ENCODE results near the gene HILPDA. TPM values are rescaled to one million over a fixed set of nuclear protein-coding genes. Genes with fewer than 3 reads are reported as not detected.
"Not testable (repeated sequence)": the region's sequence is repeated elsewhere in the genome, so short reads cannot be mapped to it uniquely, and the experiment has no call there.

HILPDA gene
- total RNA-seq, 5 donors from 2014 or later (not counting 1 experiment from before 2014, with no cell fraction given) = 2.0 to 4.8 (median 3.3) TPM

GRCh38 chr7:128466871-128467270, 11.2 kb downstream of the HILPDA start:
- H3K27ac Mint-ChIP-seq; H3K27ac ChIP-seq (ENCODE audit: low read length); H3K9me3 Mint-ChIP-seq; H3K4me3 ChIP-seq (ENCODE audit: control insufficient read depth in 1 of 2, extremely low read depth in 1 of 2, low read length in 1 of 2); CTCF ChIA-PET; H3K27me3 Mint-ChIP-seq; DNase-seq; ATAC-seq (replicated peaks in 1 of 4); H3K4me1 Mint-ChIP-seq; H3K4me1 ChIP-seq (ENCODE audit: control insufficient read depth in 1 of 2, extremely low read depth in 1 of 2, insufficient read depth in 2 of 2, low read length in 2 of 2); H3K36me3 ChIP-seq (ENCODE audit: control insufficient read depth in 2 of 2, extremely low read depth in 1 of 2, insufficient read depth in 1 of 2, low read length in 1 of 2); H3K27me3 ChIP-seq (replicated peaks in 1 of 2; ENCODE audit: control insufficient read depth in 2 of 2, extremely low read depth in 1 of 2, insufficient read depth in 2 of 2, low read length in 1 of 2); H3K4me3 Mint-ChIP-seq; H3K36me3 Mint-ChIP-seq; H3K9me3 ChIP-seq; POLR2A ChIA-PET: not testable (repeated sequence)

GRCh38 chr7:128476402-128477335, 21.0 kb downstream of the HILPDA start, which contains the start of gene METTL2B:
Gene METTL2B (plus strand): TSS chr7:128476748. CDS start chr7:128476766, 18 bp downstream.
- H3K36me3 Mint-ChIP-seq; H3K27me3 Mint-ChIP-seq; H3K27me3 ChIP-seq (replicated peaks in 1 of 2; ENCODE audit: control insufficient read depth in 2 of 2, extremely low read depth in 1 of 2, insufficient read depth in 2 of 2, low read length in 1 of 2); POLR2A ChIA-PET; H3K9me3 ChIP-seq; H3K9me3 Mint-ChIP-seq: not testable (repeated sequence)
- peak within 1 kb of the TSS; percentile 81 for H3K27ac ChIP-seq (ENCODE audit: low read length)
- H3K4me3 ChIP-seq (ENCODE audit: control insufficient read depth in 1 of 2, extremely low read depth in 1 of 2, low read length in 1 of 2) = peak within 1 kb of the TSS; percentile 72 to 78
- peak; percentile 95 to 96 (median 95) for ATAC-seq (replicated peaks in 1 of 4)
- peaks cover 0 to 10% of the 10 kb centered on the region in 2 donors for H3K36me3 ChIP-seq (ENCODE audit: control insufficient read depth in 2 of 2, extremely low read depth in 1 of 2, insufficient read depth in 1 of 2, low read length in 1 of 2)
- H3K4me3 Mint-ChIP-seq = peak within 1 kb of the TSS; percentile 96 to 99 (median 97)
- H3K4me1 Mint-ChIP-seq = peaks cover 23 to 30% (median 29%) of the 10 kb centered on the region in 3 donors
- WGBS (ENCODE audit: insufficient coverage) = under 1% methylated on average over 58 of the region's 62 CpGs
- peak within 1 kb of the TSS; percentile 94 to 96 for H3K27ac Mint-ChIP-seq
- CTCF ChIA-PET = interaction anchor here (0.5 to 0.6 kb wide), 2 partner anchors 278 to 1151 kb away, joined by 3 to 6 read pairs; no protein-coding TSS in a partner anchor
- H3K4me1 ChIP-seq (ENCODE audit: control insufficient read depth in 1 of 2, extremely low read depth in 1 of 2, insufficient read depth in 2 of 2, low read length in 2 of 2) = peaks cover 8 to 11% of the 10 kb centered on the region in 2 experiments
- peak; percentile 67 to 93 (median 85) for DNase-seq

DNA sequence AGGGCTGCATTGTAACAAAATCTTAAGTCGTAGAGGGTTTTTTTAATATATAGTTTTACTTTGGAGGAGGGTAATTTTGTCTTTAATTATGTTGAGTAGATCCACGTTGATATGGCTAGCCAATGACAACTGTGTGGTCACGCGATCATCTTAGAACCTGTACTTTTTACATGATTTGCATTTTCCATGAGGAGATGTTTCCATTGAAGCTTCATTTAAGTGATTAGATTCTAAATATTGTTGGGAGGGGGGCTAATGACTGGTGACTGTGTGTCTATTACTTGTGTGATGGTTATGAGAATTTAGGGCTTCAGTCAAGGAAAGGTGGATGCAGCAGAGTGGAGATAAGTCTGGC, 21.6 kb downstream of the HILPDA start:
- H3K27ac Mint-ChIP-seq = peak overlapping the region; percentile 94 to 96
- peak overlapping the region; percentile 96 to 99 (median 97) for H3K4me3 Mint-ChIP-seq
- Histone ChIP-seq H3K27ac (ENCODE audit: low read length) (peak overlapping the region; percentile 81), H3K4me3 (ENCODE audit: control insufficient read depth in 1 of 2, extremely low read depth in 1 of 2, low read length in 1 of 2) (peak overlapping the region; percentile 72 to 78), H3K4me1 (ENCODE audit: control insufficient read depth in 1 of 2, extremely low read depth in 1 of 2, insufficient read depth in 2 of 2, low read length in 2 of 2) (peaks cover 8 to 11% of the 10 kb centered on the region in 2 experiments), H3K36me3 (ENCODE audit: control insufficient read depth in 2 of 2, extremely low read depth in 1 of 2, insufficient read depth in 1 of 2, low read length in 1 of 2) (peaks cover 0 to 13% of the 10 kb centered on the region in 2 donors)
- ATAC-seq (replicated peaks in 1 of 4); POLR2A ChIA-PET; H3K27me3 ChIP-seq (replicated peaks in 1 of 2; ENCODE audit: control insufficient read depth in 2 of 2, extremely low read depth in 1 of 2, insufficient read depth in 2 of 2, low read length in 1 of 2); H3K9me3 Mint-ChIP-seq; H3K9me3 ChIP-seq; H3K36me3 Mint-ChIP-seq; H3K27me3 Mint-ChIP-seq; DNase-seq: not testable (repeated sequence)
- H3K4me1 Mint-ChIP-seq = peaks cover 23 to 30% (median 29%) of the 10 kb centered on the region in 3 donors
- 0% methylated on average over 2 of the region's 4 CpGs for WGBS (ENCODE audit: insufficient coverage)
- CTCF ChIA-PET = interaction anchor here (0.5 to 0.6 kb wide), 2 partner anchors 278 to 1150 kb away, joined by 3 to 6 read pairs; no protein-coding TSS in a partner anchor

DNA sequence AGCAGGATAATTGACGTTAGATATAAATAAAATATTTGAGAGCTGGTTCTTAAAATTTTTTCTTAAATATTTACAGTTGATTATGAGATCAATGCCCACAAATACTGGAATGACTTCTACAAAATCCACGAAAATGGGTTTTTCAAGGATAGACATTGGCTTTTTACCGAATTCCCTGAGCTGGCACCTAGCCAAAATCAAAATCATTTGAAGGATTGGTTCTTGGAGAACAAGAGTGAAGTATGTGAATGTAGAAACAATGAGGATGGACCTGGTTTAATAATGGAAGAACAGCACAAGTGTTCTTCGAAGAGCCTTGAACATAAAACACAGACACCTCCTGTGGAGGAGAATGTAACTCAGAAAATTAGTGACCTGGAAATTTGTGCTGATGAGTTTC, 23.4 kb downstream of the HILPDA start:
- ATAC-seq (replicated peaks in 1 of 4); H3K27ac Mint-ChIP-seq; H3K27ac ChIP-seq (ENCODE audit: low read length); H3K4me3 ChIP-seq (ENCODE audit: control insufficient read depth in 1 of 2, extremely low read depth in 1 of 2, low read length in 1 of 2); H3K9me3 Mint-ChIP-seq; H3K27me3 ChIP-seq (replicated peaks in 1 of 2; ENCODE audit: control insufficient read depth in 2 of 2, extremely low read depth in 1 of 2, insufficient read depth in 2 of 2, low read length in 1 of 2); H3K27me3 Mint-ChIP-seq; H3K9me3 ChIP-seq; H3K36me3 Mint-ChIP-seq; DNase-seq; POLR2A ChIA-PET: not testable (repeated sequence)
- peaks cover 0 to 16% of the 10 kb centered on the region in 2 donors for H3K36me3 ChIP-seq (ENCODE audit: control insufficient read depth in 2 of 2, extremely low read depth in 1 of 2, insufficient read depth in 1 of 2, low read length in 1 of 2)
- CTCF ChIA-PET = interaction anchor here in 1 of 2 donors (0.5 kb wide), 1 partner anchor 148 kb away, joined by 4 read pairs; no protein-coding TSS in a partner anchor
- H3K4me3 Mint-ChIP-seq = peak overlapping the region in 1 of 3 donors; percentile 34
- WGBS (ENCODE audit: insufficient coverage) = no CpG with 5 or more reads among the region's 4 CpGs
- H3K4me1 ChIP-seq (ENCODE audit: control insufficient read depth in 1 of 2, extremely low read depth in 1 of 2, insufficient read depth in 2 of 2, low read length in 2 of 2) = peaks cover 8 to 11% of the 10 kb centered on the region in 2 experiments
- peaks cover 23 to 30% (median 29%) of the 10 kb centered on the region in 3 donors for H3K4me1 Mint-ChIP-seq

DNA sequence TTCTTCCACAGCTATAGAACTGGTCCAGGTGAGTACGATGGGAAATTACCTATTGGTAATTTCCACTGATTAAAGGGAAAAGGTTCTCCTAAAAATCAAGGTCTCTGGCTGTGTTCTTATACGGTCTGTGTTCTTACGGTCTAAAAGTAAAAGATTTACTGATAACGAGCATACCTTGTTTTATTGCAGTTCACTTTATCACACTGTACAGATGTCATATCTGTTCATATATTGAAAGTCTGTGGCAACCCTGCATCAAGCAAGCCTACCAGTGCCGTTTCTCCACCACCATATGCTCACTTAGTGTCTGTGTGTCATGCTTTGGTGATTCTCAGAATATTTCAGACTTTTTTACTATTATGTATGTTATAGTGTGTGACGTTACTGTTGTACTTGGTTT, 32.5 kb downstream of the HILPDA start:
- peaks cover 12% of the 10 kb centered on the region for H3K36me3 Mint-ChIP-seq
- H3K9me3 Mint-ChIP-seq; H3K4me3 ChIP-seq (ENCODE audit: control insufficient read depth in 1 of 2, extremely low read depth in 1 of 2, low read length in 1 of 2); H3K4me3 Mint-ChIP-seq; CTCF ChIA-PET; H3K27ac Mint-ChIP-seq; H3K4me1 ChIP-seq (ENCODE audit: control insufficient read depth in 1 of 2, extremely low read depth in 1 of 2, insufficient read depth in 2 of 2, low read length in 2 of 2); ATAC-seq (replicated peaks in 1 of 4); H3K27me3 ChIP-seq (replicated peaks in 1 of 2; ENCODE audit: control insufficient read depth in 2 of 2, extremely low read depth in 1 of 2, insufficient read depth in 2 of 2, low read length in 1 of 2); H3K27ac ChIP-seq (ENCODE audit: low read length); H3K9me3 ChIP-seq; H3K4me1 Mint-ChIP-seq; POLR2A ChIA-PET; H3K27me3 Mint-ChIP-seq; DNase-seq: not testable (repeated sequence)
- peaks cover 0 to 13% of the 10 kb centered on the region in 2 donors for H3K36me3 ChIP-seq (ENCODE audit: control insufficient read depth in 2 of 2, extremely low read depth in 1 of 2, insufficient read depth in 1 of 2, low read length in 1 of 2)
- no CpG with 5 or more reads among the region's 6 CpGs for WGBS (ENCODE audit: insufficient coverage)

GRCh38 chr7:128497405-128497804, 41.7 kb downstream of the HILPDA start:
- no peaks in the 10 kb centered on the region for H3K27me3 Mint-ChIP-seq
- peaks cover 37% of the 10 kb centered on the region for H3K36me3 Mint-ChIP-seq
- Histone ChIP-seq H3K36me3 (ENCODE audit: control insufficient read depth in 2 of 2, extremely low read depth in 1 of 2, insufficient read depth in 1 of 2, low read length in 1 of 2) (peaks cover 4 to 32% of the 10 kb centered on the region in 2 donors), H3K4me3 (ENCODE audit: control insufficient read depth in 1 of 2, extremely low read depth in 1 of 2, low read length in 1 of 2) (no peak overlapping the region), H3K9me3 (no peaks in the 10 kb centered on the region), H3K27ac (ENCODE audit: low read length) (no peak overlapping the region), H3K27me3 (replicated peaks in 1 of 2; ENCODE audit: control insufficient read depth in 2 of 2, extremely low read depth in 1 of 2, insufficient read depth in 2 of 2, low read length in 1 of 2) (no peaks in the 10 kb centered on the region), H3K4me1 (ENCODE audit: control insufficient read depth in 1 of 2, extremely low read depth in 1 of 2, insufficient read depth in 2 of 2, low read length in 2 of 2) (no peaks in the 10 kb centered on the region)
- no peak overlapping the region for H3K27ac Mint-ChIP-seq
- CTCF ChIA-PET = no interaction called here
- no peak overlapping the region for H3K4me3 Mint-ChIP-seq
- POLR2A ChIA-PET = no interaction called here
- DNase-seq = no peak
- 82% methylated on average over 7 of the region's 9 CpGs for WGBS (ENCODE audit: insufficient coverage)
- ATAC-seq (replicated peaks in 1 of 4) = no peak
- no peaks in the 10 kb centered on the region for H3K4me1 Mint-ChIP-seq
- H3K9me3 Mint-ChIP-seq = no peaks in the 10 kb centered on the region

Data from T-cell (primary cell).